Endothelial cell of umbilical vein (primary cell): ENCODE results near the gene DLG5. TPM values are rescaled to one million over a fixed set of nuclear protein-coding genes. Genes with fewer than 3 reads are reported as not detected.
A peak's percentile ranks its signal among the peaks of the same experiment; 100 is the strongest.

Experiments
- BruUV-seq: library from RNA; stranded (reverse); fragments of 400-500 nt; replicated peaks from 2 replicates; lab custom pipeline; 2021; lab: Mats Ljungman, UMichigan
- CTCF ChIA-PET: fragments of 300-600, 350-600 bp; sonication (Branson Sonifier 250); formaldehyde crosslinking; loops from one replicate; lab custom pipeline; 2021; ENCODE audit warnings: antibody characterized with exemption, inconsistent platforms; lab: Charles Lee
- POLR2A ChIA-PET: fragments of 300-600, 350-600 bp; sonication (Branson Sonifier 250); formaldehyde crosslinking; loops from one replicate; lab custom pipeline; 2021; ENCODE audit warnings: antibody characterized with exemption, inconsistent platforms; lab: Charles Lee
- DNase-seq: peaks from one replicate; pipeline ENCODE4 v3.0.0-alpha.2; 2011; ENCODE audit warnings: low read depth, low spot score
- FAIRE-seq: peaks from 2 replicates; lab custom pipeline; 2011; peaks lifted over from hg19 to GRCh38; lab: Jason Lieb, UNC
- H2AFZ ChIP-seq: 2 replicates; pipeline ENCODE4 v1.6.0; 2012; ENCODE audit warnings: low read depth, low read length, control low read depth, inconsistent platforms
- H3K27ac ChIP-seq: 2 replicates; pipeline ENCODE4 v1.5.1; 2011; ENCODE audit warnings: low read depth, mild to moderate bottlenecking, control low read depth, low read length, moderate library complexity; ENCODE audit not compliant: insufficient read depth
- H3K27me3 ChIP-seq, 2 experiments: 2 replicates each; pipeline versions ENCODE4 v1.6.0 to v1.6.1; 2011; ENCODE audit warnings: low read length in 2 of 2, mixed read lengths in 1 of 2; ENCODE audit not compliant: control insufficient read depth in 2 of 2, insufficient read depth in 2 of 2
- H3K36me3 ChIP-seq, 2 experiments: 2 replicates in 1 of 2; 3 replicates in 1 of 2; pipeline ENCODE4 v1.5.1; 2011; ENCODE audit warnings: low read length in 2 of 2, mild to moderate bottlenecking in 1 of 2, moderate library complexity in 1 of 2; ENCODE audit not compliant: control insufficient read depth in 2 of 2, insufficient read depth in 2 of 2; ENCODE audit errors: extremely low read depth in 1 of 2
- H3K4me1 ChIP-seq: 3 replicates; pipeline ENCODE4 v1.5.1; 2011; ENCODE audit warnings: mild to moderate bottlenecking, low read length; ENCODE audit not compliant: control insufficient read depth, insufficient read depth; ENCODE audit errors: extremely low read depth
- H3K4me2 ChIP-seq: 2 replicates; pipeline ENCODE4 v1.6.1; 2011; ENCODE audit warnings: low read length, control low read depth, mixed read lengths; ENCODE audit not compliant: insufficient read depth
- H3K4me3 ChIP-seq, 3 experiments: fragments of 200-600 bp in 1 of 3; sonication (generic), shearing (Covaris generic) in 1 of 3; replicated peaks in 1 of 3; 2 replicates each; pipeline ENCODE4 v1.5.1; 2011 to 2016; ENCODE audit warnings: control low read depth in 3 of 3, low read length in 3 of 3, mild to moderate bottlenecking in 2 of 3, inconsistent platforms in 1 of 3, low read depth in 1 of 3, moderate library complexity in 1 of 3; ENCODE audit not compliant: insufficient read depth in 1 of 3
- H3K79me2 ChIP-seq: 2 replicates; pipeline ENCODE4 v1.6.0; 2012; ENCODE audit warnings: low read length, inconsistent platforms; ENCODE audit not compliant: control insufficient read depth, insufficient read depth
- H3K9ac ChIP-seq: replicated peaks from 2 replicates; pipeline ENCODE3; 2011; ENCODE audit warnings: low read length, control low read depth; ENCODE audit not compliant: insufficient read depth; ENCODE audit errors: extremely low read depth
- H3K9me1 ChIP-seq: replicated peaks from 3 replicates; pipeline ENCODE4 v1.6.0; 2011; ENCODE audit warnings: mild to moderate bottlenecking, low read length; ENCODE audit not compliant: control insufficient read depth, insufficient read depth; ENCODE audit errors: extremely low read depth
- H3K9me3 ChIP-seq: replicated peaks from 2 replicates; pipeline ENCODE4 v1.5.1; 2012; ENCODE audit warnings: low read length, inconsistent platforms; ENCODE audit not compliant: control insufficient read depth, insufficient read depth
- H4K20me1 ChIP-seq: replicated peaks from 2 replicates; pipeline ENCODE3; 2011; ENCODE audit warnings: mild to moderate bottlenecking, low read length; ENCODE audit not compliant: control insufficient read depth, insufficient read depth; ENCODE audit errors: extremely low read depth
- FOS ChIP-seq: IDR thresholded peaks from 2 replicates; pipeline ENCODE4 v1.6.1; 2011; ENCODE audit warnings: mild to moderate bottlenecking, low read length, moderate library complexity, borderline replicate concordance; ENCODE audit not compliant: insufficient read depth
- GATA2 ChIP-seq: IDR thresholded peaks from 2 replicates; pipeline ENCODE4 v1.7.0; 2011; ENCODE audit warnings: low read depth, mild to moderate bottlenecking, moderate library complexity, mixed read lengths, low read length; ENCODE audit not compliant: insufficient read length, insufficient read depth
- MYC ChIP-seq: IDR thresholded peaks from one replicate; pipeline ENCODE4 v1.6.1; 2011; ENCODE audit warnings: mild to moderate bottlenecking, low read depth, low read length
- dilution Hi-C: fragments of 300-500 bp; cut with MboI; formaldehyde crosslinking; loops from one replicate; pipeline ENCODE4 v1.15.0; 2019; ENCODE audit warnings: low sequenced_read_pairs; ENCODE audit not compliant: extremely low pct_ligation_motif_present
- intact Hi-C: fragments of 100-400 bp; cut with micrococcal nuclease; formaldehyde crosslinking; loops from one replicate; pipeline ENCODE4 v1.10.0; 2022
- polyA plus RNA-seq, 4 experiments: library from polyadenylated mRNA; depleted of rRNA in 3 of 4; stranded (reverse) in 3 of 4; unstranded in 1 of 4; fragments of >200 nt; gene quantifications; 2 replicates each; pipeline versions ENCODE4 v1.2.1 to v1.2.3, GENCODE V29; 2011 to 2012; ENCODE audit warnings: missing spikeins in 1 of 4
- total RNA-seq: library from RNA; stranded (reverse); gene quantifications from 2 replicates; pipeline ENCODE4 v1.2.3, GENCODE V29; 2021
- TF ChIP-seq, protein P1 (sequence below): IDR thresholded peaks from 2 replicates; pipeline ENCODE4 v1.6.1; 2011; ENCODE audit not compliant: insufficient read depth, insufficient read length

The DLG5 gene
- total and polyA plus RNA-seq, 2 donors (not counting 3 experiments of a cell fraction or from before 2014, with no cell fraction given): 12.3 to 24.9 TPM

DNA sequence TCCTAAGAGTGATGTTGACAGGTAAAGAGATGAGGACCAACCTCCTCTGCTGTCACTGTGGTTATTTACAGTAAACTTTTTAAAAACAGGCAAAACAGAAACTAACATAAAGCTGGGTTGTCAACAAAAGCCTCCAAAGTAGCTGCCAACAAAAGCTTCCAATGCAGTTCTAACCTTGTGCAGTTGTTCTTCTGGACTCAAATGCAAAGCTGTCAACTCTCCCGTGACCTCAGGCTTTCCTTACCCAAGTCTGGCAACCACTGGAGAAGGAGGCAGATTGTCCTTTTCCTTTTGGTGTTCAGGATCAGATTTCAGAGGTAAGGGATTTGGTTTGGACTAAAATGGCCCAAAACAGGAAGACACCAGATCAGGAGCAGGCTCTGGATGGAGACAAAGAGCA lies 63.1 kb downstream of the DLG5 start:
- Histone ChIP-seq H3K9ac (no peak overlapping the region), H3K36me3 (peaks cover 0 to 3% of the 10 kb centered on the region in 2 experiments), H3K27me3 (no peaks in the 10 kb centered on the region), H3K4me3 (no peak overlapping the region), H3K9me1 (no peaks in the 10 kb centered on the region), H3K4me2 (no peak overlapping the region), H3K9me3 (no peaks in the 10 kb centered on the region), H3K79me2 (no peaks in the 10 kb centered on the region), H2AFZ (no peak overlapping the region), H3K27ac (no peak overlapping the region), H4K20me1 (no peaks in the 10 kb centered on the region), H3K4me1 (no peaks in the 10 kb centered on the region)
- dilution Hi-C loops: no loop called here
- BruUV-seq: no TSS peak
- TF ChIP-seq GATA2 (no peak), FOS (no peak)
- ChIA-PET CTCF (interaction anchor here (1.0 to 1.3 kb wide), 2 partner anchors 10 to 17 kb away, joined by 3 read pairs; no protein-coding TSS in a partner anchor), POLR2A (no interaction called here)
- peak; percentile 17 for DNase-seq
- no peak for FAIRE-seq
- intact Hi-C loops: no loop called here

DNA sequence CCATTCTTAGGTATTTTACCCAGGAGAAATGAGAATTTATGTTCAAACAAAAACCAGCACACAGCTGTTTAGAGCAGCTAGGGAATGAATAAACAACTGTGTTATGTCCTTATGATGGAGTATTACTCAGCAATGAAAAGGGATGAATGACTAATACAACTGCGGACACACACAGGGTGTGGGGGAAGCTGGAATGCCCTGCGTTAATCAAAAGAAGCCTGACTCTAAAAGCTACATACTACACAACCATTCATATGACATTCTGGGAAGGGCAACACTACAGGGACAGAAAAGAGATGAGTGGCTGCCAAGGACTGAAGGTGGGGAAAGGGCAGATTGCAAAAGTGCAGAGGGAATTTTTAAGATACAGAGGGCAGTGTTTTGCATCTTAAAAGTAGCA lies 64.0 kb downstream of the DLG5 start:
- BruUV-seq: no TSS peak
- Histone ChIP-seq H3K9ac (no peak overlapping the region), H3K4me1 (no peaks in the 10 kb centered on the region), H3K79me2 (no peaks in the 10 kb centered on the region), H3K9me3 (no peaks in the 10 kb centered on the region), H4K20me1 (no peaks in the 10 kb centered on the region), H3K4me3 (no peak overlapping the region), H3K9me1 (no peaks in the 10 kb centered on the region), H3K4me2 (no peak overlapping the region), H2AFZ (no peak overlapping the region), H3K27ac (no peak overlapping the region), H3K27me3 (no peaks in the 10 kb centered on the region), H3K36me3 (peaks cover 0 to 3% of the 10 kb centered on the region in 2 experiments)
- ChIA-PET POLR2A (no interaction called here), CTCF (no interaction called here)
- no peak for FAIRE-seq
- TF ChIP-seq, protein P1, sequence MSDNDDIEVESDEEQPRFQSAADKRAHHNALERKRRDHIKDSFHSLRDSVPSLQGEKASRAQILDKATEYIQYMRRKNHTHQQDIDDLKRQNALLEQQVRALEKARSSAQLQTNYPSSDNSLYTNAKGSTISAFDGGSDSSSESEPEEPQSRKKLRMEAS: no peak
- no peak for TF ChIP-seq GATA2
- no peak for TF ChIP-seq MYC
- dilution Hi-C loops: no loop called here
- DNase-seq: no peak
- intact Hi-C loops: no loop called here
